DMS 273 (cell line): Measurements from ENCODE around the gene SDK2.
"Not testable (repeated sequence)": the region's sequence is repeated elsewhere in the genome, so short reads cannot be mapped to it uniquely, and the experiment has no call there.

Source experiments
- DNase-seq: peaks from one replicate; lab custom pipeline; 2025; ENCODE audit not compliant: unreplicated experiment; lab: John Stamatoyannopoulos, UW

SDK2 gene

GRCh38 chr17:73465130-73465952, 178.9 kb downstream of the SDK2 start:
- peak; percentile 74 for DNase-seq

- no peak for DNase-seq
These were observed 179.8 kb downstream of the SDK2 start for GRCh38 chr17:73464447-73464846.

- DNase-seq: no peak
These were observed 180.4 kb downstream of the SDK2 start for GRCh38 chr17:73463821-73464220.

- no peak for DNase-seq
These were observed 181.4 kb downstream of the SDK2 start for GRCh38 chr17:73462823-73463222.

- DNase-seq: no peak
These were observed 184.3 kb downstream of the SDK2 start for GRCh38 chr17:73459980-73460379.

GRCh38 chr17:73455767-73456166, 188.5 kb downstream of the SDK2 start:
- DNase-seq: no peak

DNA sequence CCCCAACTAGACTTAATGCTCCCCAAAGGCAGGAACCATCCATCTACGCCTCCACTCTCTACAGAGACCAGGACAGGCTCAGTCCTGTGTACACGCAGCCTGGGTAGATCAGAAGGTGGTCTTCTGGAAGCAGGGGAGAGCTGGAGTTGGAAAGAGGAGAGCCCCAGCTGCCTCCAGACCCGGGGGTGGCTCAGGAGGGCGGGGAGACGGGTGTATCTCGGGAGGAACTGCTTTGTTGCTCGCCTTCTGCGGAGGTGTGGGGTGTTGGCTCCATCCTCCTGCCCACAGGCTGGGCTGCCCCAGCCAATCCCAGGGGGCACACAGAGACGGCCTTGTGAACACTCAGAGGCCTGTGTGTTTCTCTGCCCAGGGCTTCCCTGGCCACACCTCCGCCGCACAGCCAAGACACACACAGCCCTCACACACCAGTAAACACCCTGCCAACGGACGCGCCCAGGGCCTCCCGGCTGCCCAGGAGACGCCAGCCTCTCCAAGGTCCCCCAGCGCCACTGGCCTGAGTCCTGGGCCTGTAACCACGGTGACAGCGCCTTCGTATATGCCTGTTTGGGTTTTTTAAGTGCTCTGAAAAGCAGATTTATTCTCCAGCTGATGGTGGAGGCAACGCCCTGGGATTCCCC, 189.1 kb downstream of the SDK2 start:
- DNase-seq: no peak

DNA sequence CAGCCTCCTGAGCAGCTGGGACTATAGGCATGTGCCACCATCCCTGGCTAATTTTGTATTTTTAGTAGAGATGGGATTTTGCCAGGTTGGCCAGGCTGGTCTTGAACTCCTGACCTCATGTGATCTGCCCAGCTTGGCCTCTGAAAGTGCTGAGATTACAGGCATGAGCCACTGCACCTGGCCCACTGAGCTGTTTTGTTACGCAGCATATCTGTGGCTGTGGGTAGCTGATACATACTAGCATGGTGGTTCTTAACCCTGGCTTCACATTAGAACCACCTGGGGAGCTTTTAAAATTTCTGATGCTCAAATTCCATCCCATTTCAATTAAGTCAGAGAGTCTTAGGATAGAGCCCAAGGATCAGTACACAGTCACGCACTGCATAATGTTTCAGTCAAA, 190.8 kb downstream of the SDK2 start:
- not testable (repeated sequence) for DNase-seq

DNA sequence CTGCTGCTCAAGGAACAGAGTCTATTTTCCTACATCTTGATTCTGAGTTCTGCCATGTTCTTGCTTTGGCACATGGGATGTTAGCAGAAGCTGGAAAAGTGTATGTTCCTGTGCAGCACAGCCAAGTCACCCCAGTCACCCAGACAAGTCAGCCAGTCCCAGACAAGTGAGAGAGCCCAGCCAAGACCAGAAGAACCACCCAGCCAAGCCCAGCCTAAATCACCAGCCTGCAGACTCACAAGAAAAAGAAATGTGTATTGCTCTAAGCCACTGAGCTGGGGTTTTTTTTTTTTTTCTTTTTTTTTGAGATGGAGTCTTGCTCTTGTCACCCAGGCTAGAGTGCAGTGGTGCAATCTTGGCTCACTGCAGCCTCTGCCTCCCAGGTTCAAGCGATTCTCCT, 191.2 kb downstream of the SDK2 start:
- no peak for DNase-seq

- no peak for DNase-seq
These were observed 192.2 kb downstream of the SDK2 start for GRCh38 chr17:73452009-73452408.

DNA sequence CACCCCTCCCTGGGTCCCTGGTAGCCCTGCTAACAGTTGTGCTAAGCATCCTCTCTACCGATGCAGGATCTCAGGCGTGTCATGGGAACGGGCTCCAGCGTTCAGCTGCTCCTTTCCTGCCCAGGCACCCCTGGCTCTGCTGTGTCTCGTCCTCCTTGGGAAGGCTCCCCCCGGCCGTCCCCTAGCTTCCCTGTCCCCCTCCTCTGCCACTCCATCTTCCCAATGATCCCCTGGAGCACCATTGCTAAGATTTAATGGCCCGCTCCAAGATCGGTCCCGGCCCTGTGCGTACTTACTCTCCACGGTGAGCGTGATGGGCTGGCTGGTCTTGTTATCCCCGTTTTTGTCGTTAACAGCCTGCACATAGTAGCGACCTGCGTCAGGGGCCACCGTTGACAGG, 196.9 kb downstream of the SDK2 start:
- no peak for DNase-seq

GRCh38 chr17:73446617-73447016, 197.6 kb downstream of the SDK2 start:
- DNase-seq: no peak

DNA sequence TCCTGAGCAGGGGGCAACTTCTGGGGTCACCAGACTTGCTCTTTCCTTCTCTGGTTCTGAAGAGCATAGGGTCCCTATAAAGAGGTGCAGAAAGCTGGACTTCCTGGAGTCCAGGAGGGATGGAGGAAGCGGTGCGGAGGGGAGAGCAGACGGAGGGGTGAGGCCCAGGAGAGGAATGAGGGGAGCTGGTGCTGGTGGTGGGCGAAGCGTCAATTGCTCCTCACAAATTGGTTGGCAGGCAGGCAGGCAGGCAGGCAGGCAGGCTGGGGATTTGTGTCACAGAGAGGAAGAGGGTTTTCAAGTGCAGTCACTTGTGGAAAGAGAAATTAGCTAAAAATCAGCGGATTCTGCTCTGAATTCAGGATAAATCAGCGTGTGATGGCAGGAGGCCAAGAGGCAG, 198.8 kb downstream of the SDK2 start:
- DNase-seq: no peak

DNA sequence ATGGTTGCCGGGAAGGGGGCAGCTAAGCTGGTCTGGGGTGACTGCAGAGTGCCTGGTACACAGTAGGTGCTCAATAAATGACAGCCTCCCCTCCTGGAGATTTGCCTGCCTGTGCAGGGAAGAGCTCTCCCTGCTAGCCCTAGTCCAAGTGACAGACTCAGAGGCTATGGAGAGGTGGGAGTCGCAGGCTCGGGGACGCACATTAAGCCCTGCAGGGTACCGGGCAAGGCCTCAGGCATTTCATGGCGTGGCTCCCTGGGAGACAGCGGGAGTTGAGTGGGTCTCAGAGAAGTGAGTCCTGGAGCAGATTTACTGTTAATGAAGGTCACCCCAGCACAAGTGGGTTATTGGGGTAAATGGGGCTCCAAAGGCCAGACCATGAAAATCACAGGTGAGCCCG, 200.2 kb downstream of the SDK2 start:
- DNase-seq: no peak

DNA sequence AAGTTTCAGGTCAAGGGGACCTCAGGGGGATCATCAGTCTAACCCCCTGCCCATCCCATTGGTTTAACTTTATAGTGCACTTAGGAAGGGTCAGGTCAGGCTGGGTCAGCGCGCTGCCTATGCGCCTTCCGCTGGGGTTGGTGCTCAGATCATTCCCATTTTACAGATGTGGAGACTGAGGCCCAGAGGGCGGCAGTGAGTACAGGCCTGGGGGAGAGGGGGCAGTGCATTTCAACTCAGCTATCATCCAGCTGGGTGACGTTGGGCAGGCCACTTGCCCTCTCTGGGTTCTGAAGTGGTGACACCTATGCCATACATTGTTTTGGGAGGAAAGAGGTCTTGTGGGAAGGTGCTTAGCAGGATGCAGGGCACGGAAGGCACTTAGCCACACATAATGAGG, 204.6 kb downstream of the SDK2 start:
- DNase-seq: no peak

DNA sequence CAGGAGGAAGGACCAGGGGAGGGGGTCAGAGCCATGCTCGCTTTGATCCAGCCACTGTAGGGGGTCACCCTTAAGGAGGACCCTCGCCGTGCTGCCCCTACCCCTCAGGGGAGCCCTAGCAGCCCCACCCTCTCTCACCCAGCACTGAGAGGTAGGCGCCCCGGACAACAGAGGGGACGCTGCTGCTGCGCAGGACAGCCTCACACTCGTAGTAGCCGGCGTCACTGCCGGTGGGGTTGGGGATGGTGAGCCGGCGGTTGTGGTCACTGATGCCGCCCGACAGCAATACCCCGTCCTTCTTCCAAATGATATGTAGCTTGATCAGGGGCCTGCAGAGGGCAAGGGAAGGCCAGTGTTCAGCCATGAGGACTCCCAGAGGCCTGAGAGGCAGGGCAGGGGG, 206.4 kb downstream of the SDK2 start:
- DNase-seq: no peak

- DNase-seq: no peak
These were observed 207.3 kb downstream of the SDK2 start for GRCh38 chr17:73436954-73437353.

DNA sequence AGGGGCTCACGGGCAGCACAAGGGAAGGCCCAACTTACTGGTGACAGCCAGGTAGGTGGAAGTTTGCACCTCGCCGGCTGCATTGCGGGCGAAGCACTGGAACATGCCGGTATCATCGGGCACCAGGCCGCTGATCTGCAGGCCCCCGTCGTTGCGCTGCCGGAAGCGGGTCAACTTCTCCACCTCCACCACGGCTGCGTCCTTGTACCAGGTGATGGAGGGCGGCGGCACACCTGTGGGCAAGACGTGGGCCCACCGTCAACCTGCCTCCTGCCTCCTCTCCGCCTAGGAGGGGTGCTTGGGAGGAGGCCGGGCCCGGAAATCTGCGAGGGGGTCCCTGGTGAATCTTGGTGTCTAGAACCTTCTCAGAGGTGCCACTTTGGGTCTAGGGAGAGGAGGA, 208.8 kb downstream of the SDK2 start:
- DNase-seq: no peak

- no peak for DNase-seq
These were observed 210.1 kb downstream of the SDK2 start for GRCh38 chr17:73434154-73434553.

- DNase-seq: no peak
These were observed 210.7 kb downstream of the SDK2 start for GRCh38 chr17:73433501-73433900.

DNA sequence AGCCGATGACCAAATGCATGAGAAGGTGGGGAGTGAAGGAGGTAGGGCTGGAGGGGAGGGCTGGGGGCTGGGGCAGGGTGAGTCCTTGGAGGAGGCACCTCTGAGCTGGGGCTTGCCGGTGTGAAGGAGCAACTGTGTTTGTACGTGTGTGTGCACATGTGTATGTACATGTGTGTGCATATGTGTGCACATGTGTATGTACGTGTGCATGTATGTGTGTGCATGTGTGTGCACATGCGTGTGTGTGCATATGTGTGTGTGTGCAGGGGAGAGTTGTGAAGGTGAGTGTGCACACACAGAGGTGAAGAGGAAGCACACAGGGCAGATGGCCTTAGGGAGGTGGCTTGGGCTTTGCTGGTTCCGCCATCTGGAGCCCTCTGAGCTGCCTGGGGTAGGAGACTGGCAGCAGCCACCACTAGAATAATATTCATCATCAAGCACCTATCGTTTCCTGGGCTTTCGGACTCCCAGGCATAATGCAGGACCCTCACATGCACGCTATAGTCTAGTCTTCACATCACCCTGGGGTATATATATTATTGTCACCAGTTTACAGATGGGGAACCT, 211.5 kb downstream of the SDK2 start:
- DNase-seq: peak; percentile 87
